B cell (primary cell): Measurements from ENCODE around the gene BRWD1. TPM values are rescaled to one million over a fixed set of nuclear protein-coding genes. Genes with fewer than 3 reads are reported as not detected.

Experiments
- ATAC-seq: fragments of 200-7000 bp; cut with Tn5 transposase; one replicate; pipeline ENCODE4 v1.10.0; 2021; ENCODE audit warnings: low read depth, mild to moderate bottlenecking, moderate number of reproducible peaks, moderate library complexity
- CTCF ChIA-PET: fragments of 350-600 bp; sonication (Branson Sonifier 250); formaldehyde crosslinking; loops from one replicate; lab custom pipeline; 2021; ENCODE audit warnings: antibody characterized with exemption, inconsistent platforms; lab: Charles Lee
- POLR2A ChIA-PET: fragments of 350-600 bp; sonication (Branson Sonifier 250); formaldehyde crosslinking; loops from one replicate; lab custom pipeline; 2021; ENCODE audit warnings: antibody characterized with exemption; lab: Charles Lee
- DNase-seq: peaks from one replicate; pipeline ENCODE4 v3.0.0; 2013
- H2AFZ ChIP-seq: 2 replicates; pipeline ENCODE4 v1.6.1; 2012; ENCODE audit warnings: mild to moderate bottlenecking, low read depth, low read length; ENCODE audit not compliant: insufficient read depth, poor library complexity, severe bottlenecking
- H3K27ac ChIP-seq, 2 donors: 1 replicate in 1 of 2; 2 replicates in 1 of 2; pipeline ENCODE4 v1.5.1; 2012 to 2013; ENCODE audit warnings: low read length in 2 of 2, mild to moderate bottlenecking in 2 of 2, moderate library complexity in 1 of 2
- H3K27me3 ChIP-seq, 4 experiments: fragments of 200-600 bp in 1 of 4; sonication (generic) in 1 of 4; replicated peaks in 1 of 4; 1 replicate in 2 of 4; 2 replicates in 2 of 4; pipeline versions ENCODE4 v1.6.1 to v1.7.0; 2013 to 2016; ENCODE audit warnings: low read length in 3 of 4, mild to moderate bottlenecking in 2 of 4, mixed read lengths in 1 of 4, moderate library complexity in 1 of 4; ENCODE audit not compliant: insufficient read depth in 4 of 4, control insufficient read depth in 3 of 4; ENCODE audit errors: control extremely low read depth in 1 of 4
- H3K36me3 ChIP-seq, 2 experiments: replicated peaks in 1 of 2; 1 replicate in 1 of 2; 2 replicates in 1 of 2; pipeline versions ENCODE4 v1.6.1 to v1.7.1; 2013; ENCODE audit warnings: low read length in 1 of 2; ENCODE audit not compliant: insufficient read depth in 2 of 2, control insufficient read depth in 1 of 2; ENCODE audit errors: control extremely low read depth in 1 of 2, extremely low read depth in 1 of 2
- H3K4me1 ChIP-seq, 2 donors: fragments of 200-600 bp in 1 of 2; sonication (generic) in 1 of 2; 1 replicate in 1 of 2; 2 replicates in 1 of 2; pipeline versions ENCODE4 v1.5.1 to v1.6.1; 2013 to 2017; ENCODE audit warnings: low read length in 2 of 2; ENCODE audit not compliant: control insufficient read depth in 2 of 2, insufficient read depth in 2 of 2
- H3K4me2 ChIP-seq: replicated peaks from 2 replicates; pipeline ENCODE3; 2012; ENCODE audit warnings: mild to moderate bottlenecking, low read depth, low read length; ENCODE audit not compliant: poor library complexity, severe bottlenecking
- H3K4me3 ChIP-seq, 5 experiments: fragments of 200-600 bp in 1 of 5; sonication (generic) in 1 of 5; 1 replicate in 3 of 5; 2 replicates in 2 of 5; pipeline versions ENCODE4 v1.5.1 to v1.7.0; 2011 to 2016; ENCODE audit warnings: low read length in 4 of 5, mild to moderate bottlenecking in 4 of 5, low read depth in 2 of 5, control low read depth in 1 of 5, moderate library complexity in 1 of 5; ENCODE audit not compliant: insufficient read depth in 1 of 5; ENCODE audit errors: control extremely low read depth in 1 of 5, extremely low read depth in 1 of 5
- H3K79me2 ChIP-seq: fragments of 200-600 bp; sonication (generic); one replicate; pipeline ENCODE4 v1.6.0; 2016; ENCODE audit warnings: low read length; ENCODE audit not compliant: control insufficient read depth, insufficient read depth
- H3K9ac ChIP-seq: fragments of 200-600 bp; sonication (generic); 2 replicates; pipeline ENCODE4 v1.6.1; 2017; ENCODE audit warnings: mild to moderate bottlenecking, low read length, moderate library complexity
- H3K9me3 ChIP-seq, 3 donors: one replicate each; pipeline versions ENCODE4 v1.6.1 to v1.7.1; 2013; ENCODE audit warnings: low read length in 2 of 3; ENCODE audit not compliant: control insufficient read depth in 2 of 3, insufficient read depth in 1 of 3; ENCODE audit errors: control extremely low read depth in 1 of 3
- H4K20me1 ChIP-seq: 2 replicates; pipeline ENCODE4 v1.6.0; 2012; ENCODE audit warnings: mild to moderate bottlenecking, low read length; ENCODE audit not compliant: insufficient read depth, control insufficient read depth, poor library complexity, severe bottlenecking
- H3K27ac Mint-ChIP-seq: one replicate; pipeline ENCODE4 v1.8.0; 2021; ENCODE audit warnings: mixed read lengths
- H3K27me3 Mint-ChIP-seq: one replicate; pipeline ENCODE4 v1.8.0; 2021; ENCODE audit warnings: mixed read lengths
- H3K4me1 Mint-ChIP-seq: one replicate; pipeline ENCODE4 v1.8.0; 2021; ENCODE audit warnings: mixed read lengths
- H3K4me3 Mint-ChIP-seq: one replicate; pipeline ENCODE4 v1.8.0; 2021; ENCODE audit warnings: mixed read lengths
- H3K9me3 Mint-ChIP-seq: one replicate; pipeline ENCODE4 v1.8.0; 2022; ENCODE audit warnings: mixed read lengths; ENCODE audit not compliant: insufficient read depth
- EZH2 ChIP-seq: IDR thresholded peaks from 2 replicates; pipeline ENCODE4 v1.6.1; 2012; ENCODE audit warnings: borderline replicate concordance, low read depth, mild to moderate bottlenecking, moderate library complexity, low read length; ENCODE audit not compliant: insufficient read depth, poor library complexity, severe bottlenecking
- WGBS: methylation state at CpG from one replicate; pipeline ENCODE4 v1.1.5; 2013; ENCODE audit warnings: missing lambda C conversion rate; ENCODE audit not compliant: insufficient coverage; 5-methylcytosine and 5-hydroxymethylcytosine counted together
- intact Hi-C: fragments of 100-400 bp; cut with micrococcal nuclease; formaldehyde crosslinking; loops from one replicate; pipeline ENCODE4 v1.10.0; 2022
- polyA plus RNA-seq: library from polyadenylated mRNA; depleted of rRNA; stranded (reverse); fragments of >200 nt; gene quantifications from 2 replicates; pipeline ENCODE4 v1.2.3, GENCODE V29; 2012
- total RNA-seq, 2 donors: library from RNA; stranded (reverse); fragments of 120-200 nt in 1 of 2; gene quantifications; 1 replicate in 1 of 2; 2 replicates in 1 of 2; pipeline versions ENCODE4 v1.2.3 to v1.2.4, GENCODE V29; 2013 to 2022
- TF ChIP-seq, protein P1 (sequence below): fragments of 200-600 bp; IDR thresholded peaks from one replicate; pipeline ENCODE4 v1.8.0; 2022; ENCODE audit warnings: antibody characterized with exemption, mild to moderate bottlenecking

BRWD1 gene
- total and polyA plus RNA-seq, 2 donors (not counting 1 experiment from before 2014, with no cell fraction given): 9.4 to 93.9 TPM

DNA sequence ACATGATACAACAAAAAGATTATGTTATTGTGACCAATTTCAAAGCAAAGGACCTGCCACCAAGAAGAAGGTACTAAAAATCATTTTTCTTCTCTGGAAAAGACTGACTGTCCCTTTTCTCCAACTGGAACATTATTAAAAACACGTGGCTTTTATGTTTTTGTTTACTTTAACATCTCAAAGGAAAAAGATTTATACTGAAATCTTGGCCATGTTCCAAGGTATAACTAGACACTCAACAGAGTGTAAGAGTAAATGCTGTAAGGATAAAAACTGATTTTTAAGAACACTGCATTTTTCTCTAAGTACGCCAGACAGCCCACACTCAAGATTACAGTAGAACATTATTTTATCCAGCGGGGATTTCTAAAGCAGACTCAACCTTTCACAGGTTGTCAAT is 62.1 kb downstream of the BRWD1 start:
- intact Hi-C loops: no loop called here
- ChIA-PET POLR2A (no interaction called here), CTCF (no interaction called here)
- H3K4me3 ChIP-seq: no peak overlapping the region
- WGBS: no CpG with 5 or more reads among the region's 3 CpGs
- no peaks in the 10 kb centered on the region for H3K4me1 ChIP-seq
- no peaks in the 10 kb centered on the region for H3K9me3 ChIP-seq
- no peak overlapping the region for H2AFZ ChIP-seq
- Mint-ChIP-seq H3K27me3 (no peaks in the 10 kb centered on the region), H3K27ac (no peak overlapping the region), H3K9me3 (no peaks in the 10 kb centered on the region), H3K4me1 (no peaks in the 10 kb centered on the region), H3K4me3 (no peak overlapping the region)
- H3K9ac ChIP-seq: no peak overlapping the region
- no peak for ATAC-seq
- H3K27me3 ChIP-seq: no peaks in the 10 kb centered on the region
- TF ChIP-seq, protein P1, sequence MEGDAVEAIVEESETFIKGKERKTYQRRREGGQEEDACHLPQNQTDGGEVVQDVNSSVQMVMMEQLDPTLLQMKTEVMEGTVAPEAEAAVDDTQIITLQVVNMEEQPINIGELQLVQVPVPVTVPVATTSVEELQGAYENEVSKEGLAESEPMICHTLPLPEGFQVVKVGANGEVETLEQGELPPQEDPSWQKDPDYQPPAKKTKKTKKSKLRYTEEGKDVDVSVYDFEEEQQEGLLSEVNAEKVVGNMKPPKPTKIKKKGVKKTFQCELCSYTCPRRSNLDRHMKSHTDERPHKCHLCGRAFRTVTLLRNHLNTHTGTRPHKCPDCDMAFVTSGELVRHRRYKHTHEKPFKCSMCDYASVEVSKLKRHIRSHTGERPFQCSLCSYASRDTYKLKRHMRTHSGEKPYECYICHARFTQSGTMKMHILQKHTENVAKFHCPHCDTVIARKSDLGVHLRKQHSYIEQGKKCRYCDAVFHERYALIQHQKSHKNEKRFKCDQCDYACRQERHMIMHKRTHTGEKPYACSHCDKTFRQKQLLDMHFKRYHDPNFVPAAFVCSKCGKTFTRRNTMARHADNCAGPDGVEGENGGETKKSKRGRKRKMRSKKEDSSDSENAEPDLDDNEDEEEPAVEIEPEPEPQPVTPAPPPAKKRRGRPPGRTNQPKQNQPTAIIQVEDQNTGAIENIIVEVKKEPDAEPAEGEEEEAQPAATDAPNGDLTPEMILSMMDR: no peak
- no peak for TF ChIP-seq EZH2
- peaks cover 15% of the 10 kb centered on the region for H3K79me2 ChIP-seq
- no peak overlapping the region for H3K4me2 ChIP-seq
- H3K27ac ChIP-seq: no peak overlapping the region
- H4K20me1 ChIP-seq: peaks cover 4% of the 10 kb centered on the region
- peaks cover 5 to 58% of the 10 kb centered on the region in 2 experiments for H3K36me3 ChIP-seq
- DNase-seq: no peak

DNA sequence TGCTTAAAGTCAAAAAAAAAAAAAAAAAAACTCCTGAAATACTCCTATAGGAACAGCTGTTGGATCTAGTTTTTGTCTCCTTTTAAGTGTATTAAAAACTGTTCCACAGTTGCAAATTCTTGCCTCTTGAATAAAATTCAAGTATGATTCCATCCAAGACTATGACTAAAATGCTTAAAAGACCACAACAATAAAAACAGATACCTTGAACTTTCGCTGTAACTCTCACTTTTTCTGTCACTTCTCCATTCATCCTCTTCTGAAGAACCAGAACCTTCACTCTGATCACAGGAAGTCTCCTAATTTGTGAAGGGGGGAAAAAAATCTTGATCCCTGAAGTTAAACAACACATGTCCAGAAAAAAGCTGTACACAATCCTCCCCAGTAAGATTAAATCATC is 75.2 kb downstream of the BRWD1 start:
- H4K20me1 ChIP-seq: peaks cover 12% of the 10 kb centered on the region
- intact Hi-C loops: no loop called here

More for the DNA sequence above, 75.2 kb downstream of the BRWD1 start:
- no peaks in the 10 kb centered on the region for H3K27me3 Mint-ChIP-seq
- ChIA-PET POLR2A (no interaction called here), CTCF (no interaction called here)
- no peak overlapping the region for H3K4me3 Mint-ChIP-seq
- Histone ChIP-seq H3K9me3 (peaks cover 0 to 2% (median 0%) of the 10 kb centered on the region in 3 donors), H3K9ac (no peak overlapping the region), H2AFZ (no peak overlapping the region), H3K79me2 (no peaks in the 10 kb centered on the region), H3K27me3 (no peaks in the 10 kb centered on the region), H3K4me2 (no peak overlapping the region), H3K27ac (no peak overlapping the region), H3K4me1 (no peaks in the 10 kb centered on the region), H3K36me3 (peaks cover 21 to 67% of the 10 kb centered on the region in 2 experiments), H3K4me3 (no peak overlapping the region)
- WGBS: no CpG with 5 or more reads among the region's 1 CpG
- no peaks in the 10 kb centered on the region for H3K9me3 Mint-ChIP-seq
- ATAC-seq (no peak), DNase-seq (no peak)
- TF ChIP-seq, protein P1: no peak
- no peak for TF ChIP-seq EZH2
- H3K27ac Mint-ChIP-seq: no peak overlapping the region
- no peaks in the 10 kb centered on the region for H3K4me1 Mint-ChIP-seq
